ENCODE results near the gene PLA2G4E.

DNA sequence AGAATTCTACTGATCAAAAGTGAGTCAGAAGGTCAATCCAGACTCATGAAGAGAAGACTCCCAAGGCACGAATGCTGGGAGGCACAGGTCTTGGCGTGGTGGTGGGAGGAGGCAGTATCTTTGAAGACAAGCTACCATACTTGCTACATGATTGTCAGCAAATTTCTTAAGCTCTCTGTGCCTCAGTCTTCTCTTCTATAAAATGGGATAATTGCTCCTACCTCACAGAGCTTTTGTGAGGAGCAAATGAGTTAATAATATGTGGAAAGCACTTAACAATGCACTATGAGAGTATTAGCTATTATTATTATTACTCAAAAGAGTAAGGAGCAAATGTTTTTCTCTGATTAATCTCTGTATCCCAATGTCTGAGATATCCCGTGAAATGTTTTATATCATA is 84.7 kb downstream of the PLA2G4E start:
- TF ChIP-seq EP300 (IDR thresholded peaks at IDR 0.05) = no peak
- TF ChIP-seq, protein P1, sequence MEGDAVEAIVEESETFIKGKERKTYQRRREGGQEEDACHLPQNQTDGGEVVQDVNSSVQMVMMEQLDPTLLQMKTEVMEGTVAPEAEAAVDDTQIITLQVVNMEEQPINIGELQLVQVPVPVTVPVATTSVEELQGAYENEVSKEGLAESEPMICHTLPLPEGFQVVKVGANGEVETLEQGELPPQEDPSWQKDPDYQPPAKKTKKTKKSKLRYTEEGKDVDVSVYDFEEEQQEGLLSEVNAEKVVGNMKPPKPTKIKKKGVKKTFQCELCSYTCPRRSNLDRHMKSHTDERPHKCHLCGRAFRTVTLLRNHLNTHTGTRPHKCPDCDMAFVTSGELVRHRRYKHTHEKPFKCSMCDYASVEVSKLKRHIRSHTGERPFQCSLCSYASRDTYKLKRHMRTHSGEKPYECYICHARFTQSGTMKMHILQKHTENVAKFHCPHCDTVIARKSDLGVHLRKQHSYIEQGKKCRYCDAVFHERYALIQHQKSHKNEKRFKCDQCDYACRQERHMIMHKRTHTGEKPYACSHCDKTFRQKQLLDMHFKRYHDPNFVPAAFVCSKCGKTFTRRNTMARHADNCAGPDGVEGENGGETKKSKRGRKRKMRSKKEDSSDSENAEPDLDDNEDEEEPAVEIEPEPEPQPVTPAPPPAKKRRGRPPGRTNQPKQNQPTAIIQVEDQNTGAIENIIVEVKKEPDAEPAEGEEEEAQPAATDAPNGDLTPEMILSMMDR (IDR thresholded peaks at IDR 0.05) = no peak
